Measurements from ENCODE around the gene ABCD1. TPM values are rescaled to one million over a fixed set of nuclear protein-coding genes. Genes with fewer than 3 reads are reported as not detected.
"Not testable (repeated sequence)": the region's sequence is repeated elsewhere in the genome, so short reads cannot be mapped to it uniquely, and the experiment has no call there.

The ABCD1 gene
- total and polyA plus RNA-seq, 8 donors, result 2.4 to 22.3 (median 5.0) TPM

DNA sequence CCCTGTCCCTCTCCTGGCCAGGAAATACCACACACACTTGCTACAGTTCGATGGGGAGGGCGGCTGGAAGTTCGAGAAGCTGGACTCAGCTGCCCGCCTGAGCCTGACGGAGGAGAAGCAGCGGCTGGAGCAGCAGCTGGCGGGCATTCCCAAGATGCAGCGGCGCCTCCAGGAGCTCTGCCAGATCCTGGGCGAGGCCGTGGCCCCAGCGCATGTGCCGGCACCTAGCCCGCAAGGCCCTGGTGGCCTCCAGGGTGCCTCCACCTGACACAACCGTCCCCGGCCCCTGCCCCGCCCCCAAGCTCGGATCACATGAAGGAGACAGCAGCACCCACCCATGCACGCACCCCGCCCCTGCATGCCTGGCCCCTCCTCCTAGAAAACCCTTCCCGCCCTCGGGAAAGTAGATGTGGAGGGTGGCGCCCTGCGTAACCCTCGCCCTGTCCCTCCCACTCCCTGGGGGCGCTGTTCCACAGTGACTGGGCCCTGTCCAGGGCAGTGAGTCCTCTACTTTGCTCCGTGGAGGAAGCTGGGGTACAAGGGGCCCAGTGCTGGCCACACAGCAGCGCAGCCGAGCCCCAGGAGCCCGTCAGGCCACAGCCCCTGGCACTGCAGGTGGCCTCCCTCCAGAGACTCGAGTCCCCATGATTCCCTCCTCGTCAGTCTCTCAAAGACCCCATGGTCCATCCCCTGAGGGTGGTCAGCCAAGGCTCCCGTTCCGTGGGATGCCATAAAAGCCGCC, 19.0 kb downstream of the ABCD1 start:
- H3K9me3 ChIP-seq; H3K27me3 ChIP-seq; intact Hi-C loops (cut with DNase I; ENCODE audit: low total_unique reads): not testable (repeated sequence)
- peak in 1 of 3 donors; percentile 3 for TF ChIP-seq POLR2AphosphoS5 (IDR thresholded peaks at IDR 0.05)
- H3K36me3 ChIP-seq, result peaks cover 0 to 27% (median 12%) of the 10 kb centered on the region in 4 donors
- peaks cover 4 to 15% (median 9%) of the 10 kb centered on the region in 4 donors for H3K4me1 ChIP-seq
- peak; percentile 77 to 82 for DNase-seq
- peak overlapping the region in 3 of 4 donors; percentile 13 to 27 (median 18) for H3K4me3 ChIP-seq
- peak overlapping the region; percentile 1 to 73 (median 52) for H3K27ac ChIP-seq
- 24 to 51% (median 41%) methylated on average over 7 to 34 of the region's 35 CpGs; no CpG with 5 or more reads in 1 of the 5 donors for WGBS, 5 donors

DNA sequence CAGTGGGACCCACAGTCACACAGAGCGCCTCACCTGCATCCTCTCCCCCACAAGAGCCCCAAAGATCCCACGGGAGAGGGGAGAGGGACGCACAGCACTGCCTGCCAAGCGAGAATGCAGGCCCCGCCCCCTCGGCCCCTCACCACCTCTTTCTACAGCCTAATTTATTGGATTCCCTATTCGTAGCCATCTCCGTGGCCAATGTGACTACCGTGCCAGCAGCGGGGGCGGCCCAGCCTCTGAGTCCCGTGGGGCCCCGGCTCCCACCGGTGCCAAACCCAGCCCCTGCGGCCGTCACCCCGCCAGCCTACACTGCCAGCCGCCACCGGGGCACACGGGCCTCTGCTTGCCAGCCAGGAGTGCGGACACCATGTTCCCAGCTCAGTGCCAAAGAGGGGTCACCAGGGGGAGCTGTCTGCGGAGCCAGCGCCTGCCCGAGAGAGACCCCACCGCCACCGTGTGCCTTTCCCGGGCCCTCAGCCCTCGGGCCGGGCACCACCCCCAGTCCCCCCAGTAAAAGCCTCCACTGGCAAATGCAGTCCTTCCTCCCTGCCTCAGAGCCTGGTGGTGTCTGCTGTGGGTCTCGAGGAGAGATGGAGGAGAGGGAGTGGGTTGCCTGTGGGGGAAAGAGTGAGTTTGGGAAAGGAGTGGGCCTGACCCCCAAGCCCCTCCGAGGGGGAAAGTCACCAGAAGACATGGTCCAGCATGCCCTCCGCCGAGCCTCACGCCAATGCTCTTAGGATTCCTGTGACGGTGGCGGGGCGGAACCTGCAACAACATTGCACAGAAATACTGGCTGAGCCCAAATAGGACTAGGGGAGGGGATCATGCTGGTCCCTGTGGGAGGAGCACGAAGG, 19.8 kb downstream of the ABCD1 start:
- TF ChIP-seq POLR2AphosphoS5 (IDR thresholded peaks at IDR 0.05) (no peak), POLR2A (IDR thresholded peaks at IDR 0.05) (no peak), EP300 (IDR thresholded peaks at IDR 0.05) (no peak)
- TF ChIP-seq, protein P1, sequence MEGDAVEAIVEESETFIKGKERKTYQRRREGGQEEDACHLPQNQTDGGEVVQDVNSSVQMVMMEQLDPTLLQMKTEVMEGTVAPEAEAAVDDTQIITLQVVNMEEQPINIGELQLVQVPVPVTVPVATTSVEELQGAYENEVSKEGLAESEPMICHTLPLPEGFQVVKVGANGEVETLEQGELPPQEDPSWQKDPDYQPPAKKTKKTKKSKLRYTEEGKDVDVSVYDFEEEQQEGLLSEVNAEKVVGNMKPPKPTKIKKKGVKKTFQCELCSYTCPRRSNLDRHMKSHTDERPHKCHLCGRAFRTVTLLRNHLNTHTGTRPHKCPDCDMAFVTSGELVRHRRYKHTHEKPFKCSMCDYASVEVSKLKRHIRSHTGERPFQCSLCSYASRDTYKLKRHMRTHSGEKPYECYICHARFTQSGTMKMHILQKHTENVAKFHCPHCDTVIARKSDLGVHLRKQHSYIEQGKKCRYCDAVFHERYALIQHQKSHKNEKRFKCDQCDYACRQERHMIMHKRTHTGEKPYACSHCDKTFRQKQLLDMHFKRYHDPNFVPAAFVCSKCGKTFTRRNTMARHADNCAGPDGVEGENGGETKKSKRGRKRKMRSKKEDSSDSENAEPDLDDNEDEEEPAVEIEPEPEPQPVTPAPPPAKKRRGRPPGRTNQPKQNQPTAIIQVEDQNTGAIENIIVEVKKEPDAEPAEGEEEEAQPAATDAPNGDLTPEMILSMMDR (IDR thresholded peaks at IDR 0.05), result no peak
- peak overlapping the region; percentile 1 to 73 (median 52) for H3K27ac ChIP-seq
- H3K4me3 ChIP-seq, result peak overlapping the region in 3 of 4 donors; percentile 13 to 27 (median 18)
- peaks cover 4 to 15% (median 9%) of the 10 kb centered on the region in 4 donors for H3K4me1 ChIP-seq
- WGBS, 5 donors, result 10 to 46% (median 19%) methylated on average over 23 to 38 of the region's 38 CpGs
- H3K9me3 ChIP-seq, result no peaks in the 10 kb centered on the region
- intact Hi-C loops (cut with DNase I; ENCODE audit: low total_unique reads), result no loop called here
- DNase-seq, result peak in 1 of 2 donors; percentile 48
- no peaks in the 10 kb centered on the region for H3K27me3 ChIP-seq
- peaks cover 0 to 19% (median 10%) of the 10 kb centered on the region in 4 donors for H3K36me3 ChIP-seq

DNA sequence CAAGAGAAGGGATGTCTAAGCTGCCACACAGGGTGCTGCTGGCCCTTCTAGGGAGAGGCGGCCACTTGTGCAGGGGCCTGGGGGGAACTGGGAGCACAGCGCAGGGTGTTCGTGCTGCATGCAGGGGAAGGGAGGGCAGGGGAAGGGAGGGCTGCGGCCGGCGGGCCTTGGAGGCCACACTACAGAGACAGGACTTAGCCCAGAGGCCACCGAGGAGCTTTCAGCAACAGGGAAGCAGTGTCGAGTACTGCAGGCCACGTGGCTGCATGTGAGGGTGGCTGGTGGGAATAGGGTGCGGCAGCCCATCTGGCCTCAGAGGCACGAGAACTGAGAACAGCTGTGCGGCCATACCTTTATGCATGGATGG, 20.4 kb downstream of the ABCD1 start:
- H3K4me1 ChIP-seq, result peaks cover 4 to 15% (median 9%) of the 10 kb centered on the region in 4 donors
- intact Hi-C loops (cut with DNase I; ENCODE audit: low total_unique reads); H3K9me3 ChIP-seq; DNase-seq; H3K4me3 ChIP-seq; H3K27me3 ChIP-seq; H3K27ac ChIP-seq: not testable (repeated sequence)
- H3K36me3 ChIP-seq, result peaks cover 0 to 15% (median 8%) of the 10 kb centered on the region in 4 donors
- 37 to 88% (median 57%) methylated on average over 1 to 12 of the region's 12 CpGs for WGBS, 5 donors

DNA sequence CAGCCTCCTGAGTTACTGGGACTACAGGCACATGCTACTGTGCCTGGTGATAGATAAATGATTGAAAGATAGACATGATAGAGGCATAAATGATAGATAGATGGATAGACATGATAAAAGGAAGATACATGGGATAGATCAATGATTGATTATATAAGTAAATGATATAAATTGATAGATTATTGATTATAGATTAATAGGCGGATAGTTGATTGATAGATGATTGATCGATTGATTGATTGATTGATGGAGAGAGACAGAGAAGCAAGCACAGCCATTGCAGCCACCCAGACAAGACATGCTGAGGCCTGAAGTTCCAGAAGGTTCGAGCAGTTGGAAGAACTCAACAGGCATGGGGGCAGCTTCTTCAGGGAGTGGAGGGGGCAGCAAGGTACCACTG, 21.7 kb downstream of the ABCD1 start:
- DNase-seq, result no peak
- Histone ChIP-seq H3K36me3 (peaks cover 0 to 4% (median 0%) of the 10 kb centered on the region in 4 donors), H3K27ac (no peak overlapping the region), H3K9me3 (peaks cover 0 to 6% (median 0%) of the 10 kb centered on the region in 4 donors), H3K27me3 (no peaks in the 10 kb centered on the region), H3K4me1 (peaks cover 4 to 15% (median 9%) of the 10 kb centered on the region in 4 donors), H3K4me3 (no peak overlapping the region)
- intact Hi-C loops (cut with DNase I; ENCODE audit: low total_unique reads), result no loop called here
- 78 to 94% (median 87%) methylated on average over 3 of the region's 3 CpGs for WGBS, 5 donors
- no peak for TF ChIP-seq POLR2A (IDR thresholded peaks at IDR 0.05)
- TF ChIP-seq EP300 (IDR thresholded peaks at IDR 0.05), result no peak
- TF ChIP-seq, protein P1 (IDR thresholded peaks at IDR 0.05), result no peak
- TF ChIP-seq POLR2AphosphoS5 (IDR thresholded peaks at IDR 0.05), result no peak

DNA sequence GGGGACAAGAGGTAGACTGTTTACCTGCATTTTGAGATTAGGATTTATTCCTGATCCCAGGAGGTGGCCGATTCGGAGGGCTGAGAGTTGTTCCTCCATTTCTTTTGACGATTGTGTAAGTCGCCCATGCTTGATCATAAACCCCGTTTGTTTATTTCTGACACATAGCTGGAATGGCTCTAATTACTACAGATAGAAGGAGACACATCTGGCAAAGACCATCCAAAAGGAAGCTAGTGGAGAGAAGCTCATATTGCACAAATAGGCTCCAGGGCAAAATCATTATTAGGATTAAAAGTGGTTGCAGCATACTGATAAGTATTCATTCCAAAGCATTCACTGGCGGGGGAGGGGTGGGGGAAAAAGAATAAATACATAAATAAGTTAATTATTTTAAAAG, 22.3 kb downstream of the ABCD1 start:
- H3K4me3 ChIP-seq; H3K36me3 ChIP-seq; DNase-seq; H3K27me3 ChIP-seq; H3K27ac ChIP-seq; H3K9me3 ChIP-seq; intact Hi-C loops (cut with DNase I; ENCODE audit: low total_unique reads): not testable (repeated sequence)
- WGBS, 5 donors, result 43 to 86% (median 74%) methylated on average over 6 of the region's 6 CpGs
- peaks cover 4 to 15% (median 9%) of the 10 kb centered on the region in 4 donors for H3K4me1 ChIP-seq

DNA sequence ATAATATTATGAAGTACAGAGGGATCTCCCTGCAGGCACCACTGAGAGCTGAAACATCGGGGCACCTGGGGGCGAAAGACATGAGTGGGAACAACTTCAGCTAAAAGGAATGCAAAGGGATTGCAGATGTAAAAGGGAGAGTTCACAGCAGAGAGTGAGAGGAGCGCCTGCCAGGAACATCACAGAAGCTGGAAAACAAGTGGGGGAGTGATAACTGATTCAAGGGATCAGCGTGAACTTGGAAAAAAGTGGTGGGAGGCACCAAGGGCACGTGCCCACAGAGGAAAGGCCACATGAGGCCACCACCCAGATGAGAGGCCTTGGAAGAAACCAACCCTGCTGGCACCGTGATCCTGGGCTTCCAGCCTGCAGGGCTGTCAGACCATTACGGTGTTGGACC, 24.4 kb downstream of the ABCD1 start:
- not testable (repeated sequence) for H3K27me3 ChIP-seq, H3K27ac ChIP-seq

More for the DNA sequence above, 24.4 kb downstream of the ABCD1 start:
- H3K4me3 ChIP-seq; DNase-seq; H3K4me1 ChIP-seq; intact Hi-C loops (cut with DNase I; ENCODE audit: low total_unique reads); H3K9me3 ChIP-seq; H3K36me3 ChIP-seq: not testable (repeated sequence)
- 73 to 88% (median 83%) methylated on average over 5 to 7 of the region's 7 CpGs for WGBS, 5 donors
